ENCODE measurements around the gene CRELD2. TPM values are rescaled to one million over a fixed set of nuclear protein-coding genes. Genes with fewer than 3 reads are reported as not detected.
A peak's percentile ranks its signal among the peaks of the same experiment; 100 is the strongest.

Gene CRELD2
- total and polyA plus RNA-seq, 8 donors: 28.5 to 79.7 (median 34.1) TPM

DNA sequence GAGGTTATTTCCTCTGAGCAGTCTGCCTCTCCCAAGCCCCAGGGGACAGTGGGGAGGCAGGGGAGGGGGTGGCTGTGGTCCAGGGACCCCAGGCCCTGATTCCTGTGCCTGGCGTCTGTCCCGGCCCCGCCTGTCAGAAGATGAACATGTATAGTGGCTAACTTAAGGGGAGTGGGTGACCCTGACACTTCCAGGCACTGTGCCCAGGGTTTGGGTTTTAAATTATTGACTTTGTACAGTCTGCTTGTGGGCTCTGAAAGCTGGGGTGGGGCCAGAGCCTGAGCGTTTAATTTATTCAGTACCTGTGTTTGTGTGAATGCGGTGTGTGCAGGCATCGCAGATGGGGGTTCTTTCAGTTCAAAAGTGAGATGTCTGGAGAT lies 45.2 kb downstream of the CRELD2 start:
- Histone ChIP-seq H3K27ac (peak overlapping the region; percentile 95 to 97), H3K27me3 (no peaks in the 10 kb centered on the region), H3K4me1 (peaks cover 39 to 77% of the 10 kb centered on the region in 2 donors), H3K4me3 (peak overlapping the region; percentile 71 to 100), H3K36me3 (peaks cover 0 to 50% of the 10 kb centered on the region in 2 donors), H3K9me3 (no peaks in the 10 kb centered on the region)
- intact Hi-C loops (cut with DNase I): no loop called here
- ATAC-seq: no peak
- peak in 1 of 4 donors; percentile 34 for DNase-seq
- TF ChIP-seq, protein P1, sequence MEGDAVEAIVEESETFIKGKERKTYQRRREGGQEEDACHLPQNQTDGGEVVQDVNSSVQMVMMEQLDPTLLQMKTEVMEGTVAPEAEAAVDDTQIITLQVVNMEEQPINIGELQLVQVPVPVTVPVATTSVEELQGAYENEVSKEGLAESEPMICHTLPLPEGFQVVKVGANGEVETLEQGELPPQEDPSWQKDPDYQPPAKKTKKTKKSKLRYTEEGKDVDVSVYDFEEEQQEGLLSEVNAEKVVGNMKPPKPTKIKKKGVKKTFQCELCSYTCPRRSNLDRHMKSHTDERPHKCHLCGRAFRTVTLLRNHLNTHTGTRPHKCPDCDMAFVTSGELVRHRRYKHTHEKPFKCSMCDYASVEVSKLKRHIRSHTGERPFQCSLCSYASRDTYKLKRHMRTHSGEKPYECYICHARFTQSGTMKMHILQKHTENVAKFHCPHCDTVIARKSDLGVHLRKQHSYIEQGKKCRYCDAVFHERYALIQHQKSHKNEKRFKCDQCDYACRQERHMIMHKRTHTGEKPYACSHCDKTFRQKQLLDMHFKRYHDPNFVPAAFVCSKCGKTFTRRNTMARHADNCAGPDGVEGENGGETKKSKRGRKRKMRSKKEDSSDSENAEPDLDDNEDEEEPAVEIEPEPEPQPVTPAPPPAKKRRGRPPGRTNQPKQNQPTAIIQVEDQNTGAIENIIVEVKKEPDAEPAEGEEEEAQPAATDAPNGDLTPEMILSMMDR (IDR thresholded peaks at IDR 0.05): no peak

DNA sequence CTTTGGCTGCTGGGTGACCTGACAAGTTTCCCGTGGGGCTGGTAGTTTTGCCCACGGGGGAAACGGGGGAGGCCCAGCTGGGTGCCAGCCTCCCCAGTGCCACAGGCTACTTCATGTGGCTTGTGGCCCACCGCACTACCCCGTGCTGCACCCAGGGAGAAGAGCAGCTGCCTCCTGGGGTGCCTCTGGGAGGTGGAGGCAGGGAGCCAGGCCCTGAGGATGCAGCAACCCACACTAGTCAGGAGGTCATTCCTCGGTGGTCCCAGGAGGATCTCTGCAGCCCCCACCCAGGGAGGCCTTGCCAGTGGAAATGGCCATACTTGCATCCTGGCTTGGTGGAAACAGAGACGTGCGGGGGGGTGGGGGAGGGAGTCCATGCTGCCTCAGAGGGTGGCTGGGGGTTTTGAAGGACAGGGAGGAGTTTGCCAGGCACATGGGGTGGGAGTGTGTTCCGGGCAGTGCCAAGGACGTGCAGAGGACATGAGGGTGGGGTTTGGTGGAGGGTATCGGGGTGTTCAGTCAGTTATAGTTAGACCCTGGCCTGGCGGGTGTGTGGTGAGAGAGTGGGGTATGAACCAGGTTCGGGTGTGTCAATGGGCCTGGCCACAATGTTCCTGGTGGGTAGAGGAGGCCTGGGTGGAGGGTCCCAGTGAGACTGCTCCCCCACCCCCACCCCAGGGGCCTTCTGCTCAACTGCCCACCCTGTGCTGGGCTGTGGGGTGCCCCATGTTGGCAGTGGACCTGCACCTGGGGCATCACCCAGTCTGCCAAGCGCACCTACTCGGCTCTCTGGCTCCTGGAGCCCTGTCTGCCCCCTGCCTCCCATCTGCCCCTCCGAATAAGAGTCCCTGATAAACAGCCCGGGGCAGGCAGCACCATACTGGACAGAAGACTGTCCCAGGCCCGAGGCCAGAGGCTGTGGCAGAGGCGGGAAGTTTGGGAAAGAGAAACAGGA lies 46.0 kb downstream of the CRELD2 start:
- ATAC-seq: no peak
- no peaks in the 10 kb centered on the region for H3K27me3 ChIP-seq
- no peaks in the 10 kb centered on the region for H3K9me3 ChIP-seq
- peak in 2 of 4 donors; percentile 37 to 74 for DNase-seq
- H3K27ac ChIP-seq: peak overlapping the region; percentile 95 to 97
- H3K4me1 ChIP-seq: peaks cover 39 to 77% of the 10 kb centered on the region in 2 donors
- peak overlapping the region; percentile 71 to 100 for H3K4me3 ChIP-seq
- peaks cover 0 to 50% of the 10 kb centered on the region in 2 donors for H3K36me3 ChIP-seq
- intact Hi-C loops (cut with DNase I): no loop called here
- TF ChIP-seq, protein P1 (IDR thresholded peaks at IDR 0.05): no peak

DNA sequence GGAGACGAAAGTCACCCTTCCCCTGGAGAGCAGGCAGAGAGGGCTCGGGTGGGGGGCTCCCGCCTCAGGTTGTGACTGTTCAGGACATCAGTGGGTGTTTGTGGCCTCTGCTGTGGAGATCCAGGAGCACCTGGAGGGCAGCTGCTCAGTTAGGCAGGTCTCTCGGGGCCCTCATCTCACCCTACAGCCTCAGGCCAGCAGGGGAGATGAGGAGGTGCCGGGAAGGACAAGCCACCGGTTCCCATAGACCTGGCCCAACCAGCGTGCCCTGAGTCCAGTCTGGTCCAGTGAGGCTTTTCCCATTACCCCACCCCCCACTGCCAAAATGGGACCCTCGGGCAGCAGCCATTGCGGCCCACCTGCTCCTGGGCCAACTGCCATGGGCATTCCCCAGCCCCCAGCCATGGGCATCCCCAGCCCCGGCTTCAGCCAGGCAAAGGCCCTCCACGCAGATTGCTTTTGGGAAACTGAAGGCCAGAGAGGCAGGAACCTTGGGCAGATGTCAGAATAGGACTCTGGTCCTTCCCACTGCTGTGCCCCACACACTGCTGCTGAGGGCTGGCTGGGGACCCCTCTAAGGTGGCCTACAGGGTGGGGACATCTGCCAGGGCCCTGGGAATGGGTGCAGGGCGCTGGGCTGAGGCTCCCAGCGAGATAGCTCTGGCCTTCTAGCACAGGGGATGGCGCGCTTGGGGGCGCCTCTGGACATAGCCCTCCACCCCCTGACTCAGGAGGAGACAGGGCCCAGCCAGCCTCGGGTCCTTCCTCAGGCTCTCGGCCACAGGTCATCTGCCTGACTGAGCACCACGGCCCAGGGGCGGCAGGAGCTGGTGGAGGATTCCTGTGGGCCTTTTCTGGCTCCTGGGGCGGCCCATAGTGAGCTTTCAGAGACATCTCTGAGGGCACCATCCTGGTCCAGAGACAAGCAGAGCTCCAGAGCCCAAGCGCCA lies 46.9 kb downstream of the CRELD2 start:
- ATAC-seq (no peak), DNase-seq (peak in 2 of 4 donors; percentile 34 to 84)
- Histone ChIP-seq H3K4me3 (peak overlapping the region in 1 of 2 donors; percentile 100), H3K27me3 (no peaks in the 10 kb centered on the region), H3K4me1 (peaks cover 39 to 80% of the 10 kb centered on the region in 2 donors), H3K9me3 (no peaks in the 10 kb centered on the region), H3K36me3 (peaks cover 0 to 50% of the 10 kb centered on the region in 2 donors), H3K27ac (peak overlapping the region; percentile 95 to 97)
- intact Hi-C loops (cut with DNase I): no loop called here
- TF ChIP-seq, protein P1 (IDR thresholded peaks at IDR 0.05): no peak

DNA sequence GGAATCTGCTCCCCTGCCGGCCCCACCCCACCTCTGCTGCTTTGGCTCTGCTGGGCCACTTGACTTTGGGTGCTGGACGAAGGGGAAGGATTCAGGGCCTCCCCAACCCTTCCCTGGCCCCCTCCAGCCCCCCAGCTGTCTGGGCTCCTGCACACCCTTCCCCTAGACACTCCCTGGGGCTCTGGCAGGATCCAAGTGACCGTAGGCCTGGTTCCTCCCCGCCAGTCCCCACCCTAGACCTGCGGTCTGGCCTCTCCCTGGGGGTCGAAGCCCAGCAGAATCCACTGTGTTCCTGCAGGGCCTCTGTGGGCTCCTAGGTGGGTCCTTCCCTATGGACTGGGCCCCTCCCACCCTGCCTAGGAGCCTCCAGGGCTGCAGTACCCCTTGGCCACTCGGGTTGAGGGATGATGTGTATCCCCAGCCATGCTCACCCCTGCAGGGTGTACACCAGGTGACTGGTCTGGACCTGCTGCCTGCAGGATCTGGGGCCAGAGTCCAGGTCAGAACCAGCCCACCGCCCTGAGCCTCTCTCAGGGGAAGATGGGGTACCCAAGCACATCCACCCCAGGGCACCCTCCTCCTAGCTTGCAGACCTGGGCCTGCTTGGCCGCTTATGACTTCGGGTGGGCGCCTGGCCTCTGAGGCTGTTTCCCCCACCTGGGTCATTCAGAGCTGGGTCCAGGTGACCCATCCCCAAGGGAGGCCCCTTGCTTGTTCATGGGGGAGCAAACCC lies 47.8 kb downstream of the CRELD2 start:
- H3K27ac ChIP-seq: peak overlapping the region; percentile 95 to 97
- H3K36me3 ChIP-seq: peaks cover 0 to 50% of the 10 kb centered on the region in 2 donors
- ATAC-seq: no peak
- H3K4me3 ChIP-seq: peak overlapping the region in 1 of 2 donors; percentile 100
- H3K27me3 ChIP-seq: no peaks in the 10 kb centered on the region
- intact Hi-C loops (cut with DNase I): no loop called here
- peaks cover 42 to 89% of the 10 kb centered on the region in 2 donors for H3K4me1 ChIP-seq
- H3K9me3 ChIP-seq: no peaks in the 10 kb centered on the region
- TF ChIP-seq, protein P1 (IDR thresholded peaks at IDR 0.05): no peak
- DNase-seq: peak in 1 of 4 donors; percentile 43
